ENCODE measurements around the gene PALM3. TPM values are rescaled to one million over a fixed set of nuclear protein-coding genes. Genes with fewer than 3 reads are reported as not detected.
A peak's percentile ranks its signal among the peaks of the same experiment; 100 is the strongest.
"Not testable (repeated sequence)": the region's sequence is repeated elsewhere in the genome, so short reads cannot be mapped to it uniquely, and the experiment has no call there.

Gene PALM3
- polyA plus RNA-seq, 3 donors from 2014 or later: not detected

DNA sequence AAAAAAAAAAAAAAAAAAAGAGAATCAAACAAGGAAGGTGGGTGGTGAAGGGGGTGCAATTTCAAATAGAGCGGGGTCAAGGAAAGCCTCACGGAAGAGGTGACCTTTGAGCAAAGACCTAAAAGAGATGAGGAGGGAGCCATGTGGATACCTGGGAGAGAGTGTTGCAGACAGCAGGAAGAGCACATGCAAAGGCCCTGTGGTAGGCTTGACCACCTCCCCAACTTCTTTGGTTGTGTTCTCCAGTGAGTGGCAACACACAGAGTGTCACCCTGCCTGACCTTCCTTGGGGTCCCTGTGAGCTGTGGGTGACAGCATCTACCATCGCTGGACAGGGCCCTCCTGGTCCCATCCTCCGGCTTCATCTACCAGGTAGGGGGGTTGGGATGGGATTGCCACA, 11.4 kb downstream of the PALM3 start:
- Mint-ChIP-seq H3K27me3 (ENCODE audit: low read depth in 3 of 3) (peaks cover 0 to 4% (median 2%) of the 10 kb centered on the region in 3 donors), H3K36me3 (peaks cover 22 to 28% (median 23%) of the 10 kb centered on the region in 3 donors), H3K27ac (peak overlapping the region in 3 of 6 donors; percentile 21 to 48 (median 45)), H3K4me1 (peaks cover 4 to 7% of the 10 kb centered on the region in 2 donors), H3K9me3 (no peaks in the 10 kb centered on the region), H3K4me3 (no peak overlapping the region)
- DNase-seq: no peak

DNA sequence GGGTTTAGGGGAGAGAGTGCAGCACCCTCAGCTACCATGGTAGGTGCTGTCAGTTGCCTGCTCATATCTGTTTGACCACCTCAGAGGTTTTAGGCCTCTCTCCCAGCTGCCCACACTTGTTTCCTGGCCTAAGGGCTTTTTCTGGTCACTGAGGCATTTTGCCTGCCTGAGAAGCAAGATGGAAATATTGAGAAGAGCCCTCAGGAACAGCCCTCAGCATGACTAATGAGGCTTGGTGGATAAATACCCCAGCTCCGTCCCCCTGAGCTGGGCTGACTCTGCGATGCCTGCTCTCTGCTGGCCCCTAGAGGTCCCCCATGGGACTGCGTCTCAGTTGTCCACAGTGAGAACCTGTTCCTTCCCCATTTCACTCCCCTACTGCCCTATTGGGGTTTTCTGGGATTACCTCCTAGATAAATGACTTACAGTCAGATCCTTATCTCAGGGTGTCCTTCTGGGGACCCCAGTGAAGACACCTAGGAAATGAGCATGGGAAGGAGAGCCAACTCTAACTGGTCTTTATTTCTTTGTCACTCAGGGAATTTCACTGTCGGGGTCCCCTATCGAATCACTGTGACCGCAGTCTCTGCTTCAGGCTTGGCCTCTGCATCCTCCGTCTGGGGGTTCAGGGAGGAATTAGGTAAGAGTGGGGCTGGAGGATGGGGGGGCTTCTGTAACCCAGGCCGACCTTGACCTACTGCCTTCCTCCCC, 13.3 kb downstream of the PALM3 start:
- H3K36me3 Mint-ChIP-seq: peaks cover 17 to 28% (median 18%) of the 10 kb centered on the region in 3 donors
- no peak overlapping the region for H3K4me3 Mint-ChIP-seq
- H3K4me1 Mint-ChIP-seq: peaks cover 4 to 7% of the 10 kb centered on the region in 2 donors
- H3K27ac Mint-ChIP-seq: peak overlapping the region in 5 of 6 donors; percentile 46 to 81 (median 64)
- DNase-seq: peak; percentile 69 to 73 (median 73)
- H3K27me3 Mint-ChIP-seq (ENCODE audit: low read depth in 3 of 3): no peaks in the 10 kb centered on the region
- H3K9me3 Mint-ChIP-seq: no peaks in the 10 kb centered on the region

DNA sequence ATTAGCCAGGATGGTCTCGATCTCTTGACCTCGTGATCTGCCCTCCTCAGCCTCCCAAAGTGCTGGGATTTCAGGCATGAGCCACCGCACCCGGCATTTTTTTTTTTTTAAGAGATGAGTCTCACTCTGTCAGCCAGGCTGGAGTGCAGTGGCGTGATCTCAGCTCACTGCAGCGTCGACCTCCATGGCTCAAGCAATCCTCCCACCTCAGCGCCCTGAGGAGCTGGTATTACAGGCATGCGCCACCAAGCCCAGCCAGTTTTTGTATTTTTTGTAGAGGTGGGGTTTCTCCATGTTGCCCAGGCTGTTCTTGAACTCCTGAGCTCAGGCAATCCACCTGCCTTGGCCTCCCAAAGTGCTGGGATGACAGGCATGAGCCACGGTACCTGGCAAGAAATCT, 14.0 kb downstream of the PALM3 start:
- not testable (repeated sequence) for DNase-seq; H3K9me3 Mint-ChIP-seq; H3K27ac Mint-ChIP-seq; H3K4me3 Mint-ChIP-seq; H3K27me3 Mint-ChIP-seq (ENCODE audit: low read depth in 3 of 3)
- peaks cover 7 to 12% of the 10 kb centered on the region in 2 donors for H3K4me1 Mint-ChIP-seq
- H3K36me3 Mint-ChIP-seq: peaks cover 18 to 30% (median 20%) of the 10 kb centered on the region in 3 donors

DNA sequence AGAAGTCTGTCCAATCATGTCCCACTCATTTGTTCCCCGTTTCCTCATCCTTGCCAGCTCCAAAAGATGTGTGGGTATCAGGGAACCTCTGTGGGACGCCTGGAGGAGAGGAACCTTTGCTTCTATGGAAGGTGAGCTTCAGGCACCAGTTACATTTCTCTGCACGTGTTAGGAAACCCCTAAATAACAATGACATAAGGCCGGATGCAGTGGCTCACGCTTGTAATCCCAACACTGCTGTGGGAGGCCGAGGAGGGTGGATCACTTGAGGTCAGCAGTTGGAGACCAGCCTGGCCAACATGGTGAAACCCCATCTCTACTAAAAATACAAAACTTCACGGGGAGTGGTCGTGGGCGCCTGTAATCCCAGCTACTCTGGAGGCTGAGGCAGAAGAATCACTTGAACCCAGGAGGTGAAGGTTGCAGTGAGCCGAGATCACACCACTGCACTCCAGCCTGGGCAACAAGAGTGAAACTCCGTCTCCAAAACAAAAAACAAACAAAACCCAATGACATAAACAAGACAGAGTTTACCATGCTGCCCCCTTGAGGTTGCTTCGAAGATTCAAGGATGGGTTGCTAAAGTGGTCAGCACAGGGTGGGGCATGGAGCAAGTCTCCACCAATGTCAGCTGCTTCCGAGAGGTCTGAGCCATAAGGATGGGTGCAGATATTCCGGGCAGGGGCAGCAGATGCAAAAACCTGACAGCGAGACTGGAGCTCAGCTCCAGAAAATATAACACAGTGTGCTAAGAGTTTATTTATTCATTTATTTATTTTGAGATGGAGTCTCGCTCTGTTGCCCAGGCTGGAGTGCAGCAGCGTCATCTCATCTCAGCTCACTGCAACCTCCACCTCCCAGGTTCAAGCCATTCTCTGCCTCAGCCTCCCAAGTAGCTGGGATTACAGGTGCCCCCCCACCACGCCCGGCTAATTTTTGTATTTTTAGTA, 18.9 kb downstream of the PALM3 start:
- peak; percentile 61 to 77 (median 70) for DNase-seq
- H3K9me3 Mint-ChIP-seq; H3K27me3 Mint-ChIP-seq (ENCODE audit: low read depth in 3 of 3): not testable (repeated sequence)
- peak overlapping the region in 2 of 5 donors; percentile 38 to 39 for H3K4me3 Mint-ChIP-seq
- peaks cover 8 to 11% (median 10%) of the 10 kb centered on the region in 3 donors for H3K36me3 Mint-ChIP-seq
- H3K27ac Mint-ChIP-seq: peak overlapping the region; percentile 94 to 97 (median 94)
- H3K4me1 Mint-ChIP-seq: peaks cover 16 to 17% of the 10 kb centered on the region in 2 donors

DNA sequence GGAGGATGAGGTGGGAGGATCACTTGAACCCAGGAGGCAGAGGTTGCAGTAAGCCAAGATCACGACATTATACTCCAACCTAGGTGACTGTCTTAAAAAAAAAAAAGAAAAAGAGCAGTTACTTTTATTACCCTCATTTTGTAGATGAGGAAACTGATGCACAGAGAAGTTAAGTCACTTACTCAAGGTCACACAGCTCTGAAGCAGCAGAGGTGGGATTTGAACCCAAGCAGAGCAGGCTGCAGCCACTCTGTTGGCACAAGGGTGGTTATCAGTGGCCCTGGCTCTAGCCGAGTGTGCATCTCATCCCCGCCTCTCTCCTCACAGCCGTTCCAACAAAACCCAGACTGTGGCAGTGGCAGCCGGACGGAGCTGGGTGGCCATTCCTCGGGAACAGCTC, 22.7 kb downstream of the PALM3 start:
- peak overlapping the region in 2 of 6 donors; percentile 34 to 39 for H3K27ac Mint-ChIP-seq
- H3K4me1 Mint-ChIP-seq: peaks cover 23 to 38% of the 10 kb centered on the region in 2 donors
- peaks cover 12 to 18% (median 12%) of the 10 kb centered on the region in 3 donors for H3K36me3 Mint-ChIP-seq
- H3K9me3 Mint-ChIP-seq: no peaks in the 10 kb centered on the region
- no peak for DNase-seq
- no peaks in the 10 kb centered on the region for H3K27me3 Mint-ChIP-seq (ENCODE audit: low read depth in 3 of 3)
- H3K4me3 Mint-ChIP-seq: no peak overlapping the region

DNA sequence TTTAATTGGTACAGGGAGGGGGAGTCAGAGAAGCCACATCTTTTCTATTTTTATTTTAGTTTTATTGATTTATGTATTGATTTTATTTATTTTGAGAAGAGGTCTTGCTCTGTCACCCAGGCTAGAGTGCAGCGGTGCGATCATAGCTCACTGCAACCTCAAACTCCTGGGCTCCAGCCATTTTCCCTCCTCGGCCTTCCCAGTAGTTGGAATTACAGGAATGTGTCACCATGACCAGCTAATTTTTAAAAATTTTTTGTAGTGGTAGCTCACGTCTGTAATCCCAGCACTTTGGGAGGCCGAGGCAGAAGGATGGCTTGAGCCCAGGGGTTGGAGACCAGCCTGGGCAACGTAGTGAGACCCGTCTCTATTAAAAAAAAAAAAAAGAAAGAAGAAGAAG, 26.2 kb downstream of the PALM3 start:
- Mint-ChIP-seq H3K27ac (no peak overlapping the region), H3K27me3 (ENCODE audit: low read depth in 3 of 3) (peaks cover 8 to 14% (median 10%) of the 10 kb centered on the region in 3 donors), H3K9me3 (no peaks in the 10 kb centered on the region), H3K4me3 (no peak overlapping the region), H3K36me3 (peaks cover 7 to 11% (median 8%) of the 10 kb centered on the region in 3 donors), H3K4me1 (peaks cover 29 to 43% of the 10 kb centered on the region in 2 donors)
- no peak for DNase-seq

DNA sequence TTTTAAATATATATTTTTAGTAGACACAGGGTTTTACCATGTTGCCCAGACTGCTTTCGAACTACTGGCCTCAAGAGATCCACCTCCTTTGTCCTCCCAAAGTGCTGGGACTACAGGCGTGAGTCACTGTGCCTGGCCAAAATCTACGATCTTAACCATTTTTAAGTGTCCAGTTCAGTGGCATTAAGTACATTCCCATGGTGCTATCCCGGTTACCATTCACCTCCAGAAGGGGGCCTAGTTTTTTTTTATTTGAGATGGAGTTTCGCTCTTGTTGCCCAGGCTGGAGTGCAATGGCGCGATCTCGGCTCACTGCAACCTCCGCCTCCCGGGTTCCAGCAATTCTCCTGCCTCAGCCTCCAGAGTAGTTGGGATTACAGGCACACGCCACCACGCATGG, 26.7 kb downstream of the PALM3 start:
- Mint-ChIP-seq H3K27me3 (ENCODE audit: low read depth in 3 of 3) (peaks cover 8 to 15% (median 10%) of the 10 kb centered on the region in 3 donors), H3K4me3 (peak overlapping the region in 1 of 5 donors; percentile 21), H3K27ac (peak overlapping the region in 1 of 6 donors; percentile 32), H3K4me1 (peaks cover 33 to 45% of the 10 kb centered on the region in 2 donors), H3K36me3 (peaks cover 7 to 11% (median 8%) of the 10 kb centered on the region in 3 donors)
- H3K9me3 Mint-ChIP-seq, DNase-seq: not testable (repeated sequence)

DNA sequence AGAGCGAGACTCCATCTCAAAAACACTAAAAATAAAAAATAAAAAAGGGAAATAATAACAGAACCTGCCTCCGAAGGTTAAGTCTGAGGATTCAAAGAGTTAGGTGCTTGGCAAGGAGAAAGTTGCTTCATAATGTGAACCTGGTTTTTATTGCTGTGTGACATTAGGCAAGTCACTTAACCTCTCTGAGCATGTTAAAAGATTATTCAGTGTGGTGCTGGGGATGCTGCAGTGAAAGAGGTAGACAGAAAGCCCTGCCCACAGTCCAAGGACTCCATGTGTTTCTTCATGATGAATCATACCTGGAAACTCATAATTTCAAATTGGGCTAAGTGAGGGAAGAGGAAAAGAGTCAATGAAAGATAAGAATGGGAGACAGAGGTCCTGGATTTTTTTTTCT, 27.9 kb downstream of the PALM3 start:
- Mint-ChIP-seq H3K36me3 (peaks cover 7 to 11% (median 8%) of the 10 kb centered on the region in 3 donors), H3K4me1 (peaks cover 32 to 48% of the 10 kb centered on the region in 2 donors), H3K27me3 (ENCODE audit: low read depth in 3 of 3) (peaks cover 8 to 15% (median 10%) of the 10 kb centered on the region in 3 donors), H3K9me3 (no peaks in the 10 kb centered on the region), H3K4me3 (peak overlapping the region; percentile 29 to 72 (median 62)), H3K27ac (peak overlapping the region; percentile 70 to 86 (median 82))
- DNase-seq: no peak

DNA sequence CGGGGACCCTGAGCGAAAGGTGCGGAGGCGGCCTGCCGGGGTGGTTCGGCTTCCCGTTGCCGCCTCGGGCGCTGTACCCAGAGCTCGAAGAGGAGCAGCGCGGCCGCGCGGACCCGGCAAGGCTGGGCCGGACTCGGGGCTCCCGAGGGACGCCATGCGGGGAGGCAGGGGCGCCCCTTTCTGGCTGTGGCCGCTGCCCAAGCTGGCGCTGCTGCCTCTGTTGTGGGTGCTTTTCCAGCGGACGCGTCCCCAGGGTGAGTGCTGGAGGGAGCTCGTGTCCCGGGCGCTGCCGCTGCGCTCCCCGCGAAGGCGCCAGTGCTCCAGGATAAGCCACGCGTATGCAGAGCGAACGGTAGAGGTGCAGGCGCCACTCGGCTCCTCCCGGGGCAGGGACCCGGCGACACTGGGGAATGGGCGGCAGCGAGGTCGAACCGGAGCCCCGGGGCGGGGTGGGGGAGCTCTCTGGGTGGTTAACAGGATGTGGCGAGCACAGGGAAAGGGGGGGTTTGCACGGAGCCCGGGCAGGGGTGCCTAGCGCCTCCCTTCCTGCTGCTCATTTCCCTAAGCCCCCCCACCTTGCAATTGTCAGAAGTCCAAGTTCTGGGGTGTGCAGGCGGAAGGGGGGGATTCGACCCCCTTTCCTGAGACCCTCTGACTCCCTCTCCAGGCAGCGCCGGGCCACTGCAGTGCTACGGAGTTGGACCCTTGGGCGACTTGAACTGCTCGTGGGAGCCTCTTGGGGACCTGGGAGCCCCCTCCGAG, 30.0 kb downstream of the PALM3 start, which contains the start of gene IL27RA:
TSS of gene IL27RA (plus strand) at position 44 of the 762 bp plus-strand sequence. CDS start at position 155, 111 bp downstream.
- H3K4me3 Mint-ChIP-seq: peak within 1 kb of the TSS; percentile 95 to 97 (median 96)
- peaks cover 7 to 9% (median 8%) of the 10 kb centered on the region in 3 donors for H3K36me3 Mint-ChIP-seq
- peaks cover 31 to 45% of the 10 kb centered on the region in 2 donors for H3K4me1 Mint-ChIP-seq
- peak; percentile 87 to 88 (median 88) for DNase-seq
- peak within 1 kb of the TSS; percentile 91 to 98 (median 96) for H3K27ac Mint-ChIP-seq
- H3K27me3 Mint-ChIP-seq (ENCODE audit: low read depth in 3 of 3): peaks cover 8 to 16% (median 13%) of the 10 kb centered on the region in 3 donors
- H3K9me3 Mint-ChIP-seq: no peaks in the 10 kb centered on the region

DNA sequence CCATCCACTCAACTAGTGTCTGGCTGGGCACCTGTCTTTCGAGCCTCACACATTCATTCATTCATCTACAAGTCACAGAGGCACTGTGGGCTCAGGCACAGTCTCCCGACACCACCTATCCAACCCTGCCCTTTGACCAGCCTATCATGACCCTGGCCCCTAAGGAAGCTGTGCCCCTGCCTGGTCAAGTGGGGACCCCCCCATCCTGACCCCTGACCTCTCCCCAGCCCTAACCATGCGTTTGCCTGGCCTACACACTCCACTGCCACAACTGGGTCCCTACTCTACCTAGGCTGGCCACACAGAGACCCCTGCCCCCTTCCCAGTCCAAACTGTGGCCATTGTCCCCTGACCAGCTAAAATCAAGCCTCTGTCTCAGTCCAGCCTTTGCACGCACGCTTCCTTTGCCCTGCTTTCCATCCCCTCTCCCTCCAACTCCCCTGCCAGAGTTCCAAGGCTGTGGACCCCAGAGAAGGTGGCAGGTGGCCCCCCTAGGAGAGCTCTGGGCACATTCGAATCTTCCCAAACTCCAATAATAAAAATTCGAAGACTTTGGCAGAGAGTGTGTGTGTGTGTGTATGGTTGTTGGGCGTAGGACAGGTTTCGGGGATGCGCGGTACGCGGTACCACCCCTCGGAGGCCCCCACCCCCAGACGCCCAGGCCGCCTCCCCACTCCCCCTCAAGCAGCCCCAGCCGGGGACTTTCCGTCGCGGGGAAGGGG, 30.7 kb downstream of the PALM3 start:
- H3K4me3 Mint-ChIP-seq: peak overlapping the region; percentile 95 to 97 (median 96)
- H3K27ac Mint-ChIP-seq: peak overlapping the region; percentile 91 to 98 (median 96)
- H3K36me3 Mint-ChIP-seq: peaks cover 5 to 7% (median 6%) of the 10 kb centered on the region in 3 donors
- H3K4me1 Mint-ChIP-seq: peaks cover 30 to 41% of the 10 kb centered on the region in 2 donors
- peak in 1 of 3 donors; percentile 78 for DNase-seq
- H3K27me3 Mint-ChIP-seq (ENCODE audit: low read depth in 3 of 3): peaks cover 8 to 16% (median 13%) of the 10 kb centered on the region in 3 donors
- no peaks in the 10 kb centered on the region for H3K9me3 Mint-ChIP-seq

DNA sequence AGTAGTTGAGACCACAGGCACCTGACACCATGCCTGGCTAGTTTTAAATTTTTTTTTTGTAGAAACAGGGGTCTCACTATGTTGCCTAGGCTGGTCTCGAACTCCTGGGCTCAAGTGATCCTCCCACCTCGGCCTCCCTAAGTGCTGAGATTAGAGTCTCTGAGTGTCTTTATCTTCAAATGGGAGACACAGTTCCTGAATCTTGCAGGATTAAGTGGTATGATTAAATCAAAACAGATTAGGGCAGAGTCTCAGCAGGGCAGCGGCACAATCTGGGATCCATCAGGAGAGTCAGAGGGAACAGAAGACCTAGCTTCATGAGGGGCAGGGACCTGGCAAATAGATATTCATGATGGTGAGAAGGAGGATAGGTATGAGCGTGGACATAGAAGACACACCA, 33.0 kb downstream of the PALM3 start:
- H3K27ac Mint-ChIP-seq: peak overlapping the region; percentile 41 to 85 (median 74)
- peak overlapping the region in 2 of 5 donors; percentile 2 to 24 for H3K4me3 Mint-ChIP-seq
- no peak for DNase-seq
- no peaks in the 10 kb centered on the region for H3K9me3 Mint-ChIP-seq
- H3K27me3 Mint-ChIP-seq (ENCODE audit: low read depth in 3 of 3): peaks cover 6 to 16% (median 13%) of the 10 kb centered on the region in 3 donors
- peaks cover under 1% of the 10 kb centered on the region in 3 donors for H3K36me3 Mint-ChIP-seq
- peaks cover 24 to 26% of the 10 kb centered on the region in 2 donors for H3K4me1 Mint-ChIP-seq

DNA sequence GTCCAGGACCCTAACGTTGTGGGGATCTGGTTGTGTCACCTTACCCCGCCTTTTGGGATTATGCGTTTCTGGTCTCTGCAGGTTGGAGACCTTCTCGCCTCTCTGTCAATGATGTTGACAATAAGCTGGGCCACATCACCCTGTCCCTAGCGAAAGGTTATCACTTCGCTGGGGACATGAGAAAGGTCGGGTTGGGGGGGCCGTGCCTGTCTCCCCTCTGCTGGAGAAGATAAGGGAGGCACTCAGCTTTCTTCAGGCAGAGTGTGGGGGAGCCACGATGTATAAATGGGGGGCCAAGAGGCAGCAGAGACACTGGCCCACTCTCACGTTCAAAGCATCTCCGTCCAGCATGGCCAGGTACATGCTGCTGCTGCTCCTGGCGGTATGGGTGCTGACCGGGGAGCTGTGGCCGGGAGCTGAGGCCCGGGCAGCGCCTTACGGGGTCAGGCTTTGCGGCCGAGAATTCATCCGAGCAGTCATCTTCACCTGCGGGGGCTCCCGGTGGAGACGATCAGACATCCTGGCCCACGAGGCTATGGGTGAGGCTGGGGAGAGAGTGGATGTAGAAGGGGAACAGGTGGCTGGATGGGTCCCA, 33.9 kb downstream of the PALM3 start, which contains the start of gene RLN3:
TSS of gene RLN3 (plus strand) at position 293 of the 595 bp plus-strand sequence. CDS start at position 350, 57 bp downstream.
- no peaks in the 10 kb centered on the region for H3K36me3 Mint-ChIP-seq
- H3K4me1 Mint-ChIP-seq: peaks cover 21 to 28% of the 10 kb centered on the region in 2 donors
- peak within 1 kb of the TSS in 2 of 5 donors; percentile 2 to 24 for H3K4me3 Mint-ChIP-seq
- peaks cover 6 to 19% (median 13%) of the 10 kb centered on the region in 3 donors for H3K27me3 Mint-ChIP-seq (ENCODE audit: low read depth in 3 of 3)
- H3K9me3 Mint-ChIP-seq: no peaks in the 10 kb centered on the region
- H3K27ac Mint-ChIP-seq: peak within 1 kb of the TSS; percentile 41 to 85 (median 74)
- DNase-seq: no peak

Measured in immature natural killer cell (primary cell).